H54 (cell line): ENCODE data around the gene FKBP5.
"Not testable (repeated sequence)": the region's sequence is repeated elsewhere in the genome, so short reads cannot be mapped to it uniquely, and the experiment has no call there.

ENCODE experiments used
- DNase-seq: peaks from one replicate; pipeline ENCODE4 v3.0.0; 2011; ENCODE audit warnings: low spot score, mixed read lengths; ENCODE audit not compliant: insufficient read length
- FAIRE-seq: peaks from 3 replicates; lab custom pipeline; 2011; peaks lifted over from hg19 to GRCh38; lab: Jason Lieb, UNC
- POLR2A ChIP-seq: IDR thresholded peaks from 2 replicates; pipeline ENCODE4 v1.6.1; 2011; ENCODE audit warnings: low read depth, mild to moderate bottlenecking, low read length

FKBP5 gene

DNA sequence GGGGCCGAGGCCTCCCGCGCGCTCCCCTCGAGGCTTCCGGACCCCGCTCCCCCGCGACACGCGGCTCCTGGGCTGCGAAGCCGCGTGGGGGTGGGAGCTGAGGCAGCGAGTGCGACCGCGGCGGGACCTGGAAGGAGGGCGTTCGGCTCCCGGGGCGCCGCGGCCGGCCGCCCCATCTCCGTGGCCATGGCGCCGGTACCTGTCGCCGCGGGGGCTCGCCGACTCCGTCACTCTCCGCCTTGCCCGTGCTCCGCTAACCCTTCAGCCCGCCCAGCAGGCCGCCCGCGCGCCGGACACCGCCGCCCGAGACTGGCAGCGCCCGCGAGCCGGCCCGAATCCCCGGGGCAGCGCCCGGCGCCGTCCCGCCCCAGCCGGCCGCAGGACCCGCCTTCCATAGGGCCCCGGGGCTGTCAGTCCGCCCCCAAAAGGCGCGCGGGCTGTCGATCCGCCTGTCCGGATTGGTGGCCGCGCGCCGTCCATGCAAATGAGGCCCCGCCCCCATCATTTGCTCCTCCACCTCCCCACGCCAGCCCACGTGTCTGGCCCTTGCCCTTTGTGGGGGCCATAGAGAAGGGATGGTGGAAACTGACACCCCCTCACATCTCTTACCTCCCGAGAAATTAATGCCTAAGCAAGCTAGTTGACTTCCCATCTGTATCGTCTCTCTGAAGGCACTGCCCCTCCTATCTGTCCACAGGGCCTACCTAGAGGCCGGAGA is at the start of gene FKBP5:
FKBP5 (minus strand) TSS at position 311 of the 718 bp plus-strand sequence. CDS start 46,091 bp downstream, outside the sequence.
- DNase-seq: peak; percentile 92
- peak; percentile 91 for TF ChIP-seq POLR2A
- peak; percentile 48 for FAIRE-seq

DNA sequence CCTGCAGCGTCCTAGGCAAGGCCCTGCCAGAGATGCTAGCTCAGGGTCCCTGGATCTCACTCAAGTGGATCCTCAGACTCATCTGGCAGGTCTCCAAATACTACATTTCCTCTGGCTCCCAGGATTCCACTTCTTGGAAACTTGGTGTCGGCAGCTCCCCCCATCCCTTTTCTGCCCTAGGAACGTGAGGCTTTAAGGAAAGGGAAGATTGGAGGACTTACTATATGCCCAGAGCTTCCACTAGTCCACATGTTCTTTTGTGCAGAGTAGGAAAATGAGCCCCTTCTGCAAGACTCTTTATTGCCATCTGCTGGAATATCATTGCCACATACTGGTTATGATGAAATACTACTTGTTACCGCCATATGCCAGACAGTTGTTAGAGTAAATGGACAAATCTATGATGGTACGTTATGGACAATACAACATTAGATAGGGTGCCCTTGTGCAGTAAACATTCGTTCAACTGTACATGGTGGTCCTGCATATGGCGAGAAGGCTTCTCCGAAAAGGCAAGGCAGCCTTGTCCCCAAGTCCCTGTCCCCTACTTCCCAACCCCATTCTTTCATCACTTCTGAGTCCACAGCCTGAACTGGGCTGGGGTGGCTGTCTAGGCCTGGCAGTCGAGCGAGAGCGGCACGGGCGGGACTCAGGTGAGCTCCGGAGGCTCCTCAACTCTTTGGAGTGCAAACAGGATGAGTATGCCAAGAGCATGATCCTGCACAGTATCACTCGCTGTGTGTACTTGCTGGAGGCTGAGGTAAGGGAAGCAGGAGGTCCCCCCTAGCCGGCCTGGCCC is 48.9 kb upstream of the FKBP5 start:
- peak; percentile 38 for FAIRE-seq
- peak; percentile 68 for DNase-seq
- no peak for TF ChIP-seq POLR2A

GRCh38 chr6:35736982-35737412 is 48.3 kb upstream of the FKBP5 start, which contains the start of gene ARMC12:
ARMC12 (plus strand) TSS chr6:35737032; CDS start chr6:35737109, 77 bp downstream.
- no peak for DNase-seq
- FAIRE-seq: no peak
- TF ChIP-seq POLR2A: no peak

DNA sequence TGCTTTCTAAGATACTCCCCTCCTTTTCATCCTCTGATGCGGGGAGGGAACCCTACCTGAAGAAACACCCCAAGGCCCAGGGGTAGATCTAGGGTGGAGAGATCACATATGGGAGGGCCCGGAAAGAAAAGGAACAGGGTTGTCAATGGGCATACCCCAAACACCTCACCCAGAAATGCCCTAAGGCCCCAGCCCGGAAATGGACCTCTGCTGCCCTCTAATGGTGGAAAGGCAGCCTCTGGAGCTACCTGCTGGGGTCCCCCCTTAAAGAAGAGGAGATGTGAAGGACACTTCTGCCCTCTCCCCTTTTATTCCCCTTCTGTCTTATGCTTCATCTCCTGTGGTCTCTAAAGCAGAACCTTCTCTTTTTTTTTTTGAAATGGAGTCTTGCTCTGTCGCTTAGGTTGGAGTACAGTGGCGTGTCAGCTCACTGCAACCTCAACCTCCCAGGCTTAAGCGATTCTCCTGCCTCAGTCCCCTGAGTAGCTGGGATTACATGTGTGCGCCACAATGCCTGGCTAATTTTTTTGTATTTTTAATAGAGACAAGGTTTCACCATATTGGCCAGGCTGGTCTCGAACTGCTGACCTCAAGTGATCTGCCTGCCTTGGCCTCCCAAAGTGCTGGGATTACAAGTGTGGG is 47.7 kb upstream of the FKBP5 start:
- no peak for TF ChIP-seq POLR2A
- FAIRE-seq: no peak
- DNase-seq: peak; percentile 60

- no peak for TF ChIP-seq POLR2A
- FAIRE-seq: no peak
Measured at GRCh38 chr6:35735452-35735851, 46.7 kb upstream of the FKBP5 start.

DNA sequence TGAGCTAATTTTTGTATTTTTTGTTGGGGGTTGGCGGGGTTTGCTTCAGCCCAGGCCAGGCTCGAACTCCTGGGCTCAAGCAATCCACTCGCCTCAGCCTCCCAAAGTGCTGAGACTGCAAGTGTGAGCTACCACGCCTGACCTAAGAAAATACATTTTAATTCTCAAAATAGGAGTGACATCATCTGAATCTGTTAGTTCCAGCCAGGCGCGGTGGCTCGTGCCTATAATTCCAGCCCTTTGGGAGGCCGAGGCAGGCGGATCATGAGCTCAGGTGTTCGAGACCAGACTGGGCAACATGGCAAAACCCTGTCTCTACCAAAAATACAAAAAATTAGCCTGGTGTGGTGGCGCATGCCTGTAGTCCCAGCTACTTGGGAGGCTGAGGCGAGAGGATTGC is 45.6 kb upstream of the FKBP5 start:
- DNase-seq, FAIRE-seq: not testable (repeated sequence)

More at GRCh38 chr6:35735452-35735851, 46.7 kb upstream of the FKBP5 start:
- DNase-seq: no peak

DNA sequence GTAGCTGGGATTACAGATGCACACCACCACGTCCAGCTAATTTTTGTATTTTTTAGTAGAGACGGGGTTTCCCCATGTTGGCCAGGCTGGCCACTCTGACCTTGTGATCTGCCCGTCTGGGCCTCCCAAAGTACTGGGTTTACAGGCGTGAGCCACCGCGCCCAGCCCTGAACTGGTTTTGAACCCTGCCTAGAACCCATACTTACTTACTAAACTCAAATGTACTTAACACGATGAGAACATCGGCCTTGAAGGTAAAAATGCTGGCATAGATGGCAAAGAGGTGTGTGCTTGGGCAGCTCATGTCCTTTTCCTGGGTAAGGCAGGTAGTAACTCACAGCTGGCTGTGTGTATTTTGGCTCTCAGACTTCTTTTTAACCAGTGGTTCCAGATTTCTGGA is 44.9 kb upstream of the FKBP5 start:
- no peak for DNase-seq
- FAIRE-seq: no peak
- no peak for TF ChIP-seq POLR2A

- peak; percentile 41 for TF ChIP-seq POLR2A
- DNase-seq (peak; percentile 88), FAIRE-seq (no peak)
Measured at GRCh38 chr6:35731736-35732532, 43.2 kb upstream of the FKBP5 start.

DNA sequence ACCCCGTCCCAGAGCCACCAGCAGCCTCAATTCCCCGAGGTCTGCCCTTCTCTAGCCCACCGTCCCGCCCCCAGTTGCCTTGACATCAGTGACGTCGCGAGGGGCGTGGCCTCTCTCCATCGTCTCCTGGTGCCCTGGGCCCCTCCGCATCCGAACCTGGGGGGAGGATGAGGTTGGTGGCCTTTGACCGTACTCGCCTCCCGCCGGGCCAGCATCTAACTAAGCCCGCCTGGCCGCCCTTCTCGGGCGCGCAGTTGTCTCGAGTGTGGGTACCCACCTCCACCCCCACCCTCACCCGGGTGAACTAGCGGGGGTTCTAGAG is 42.7 kb upstream of the FKBP5 start:
- FAIRE-seq (no peak), DNase-seq (peak; percentile 73)
- peak; percentile 49 for TF ChIP-seq POLR2A

GRCh38 chr6:35730745-35731413 is 42.2 kb upstream of the FKBP5 start:
- no peak for TF ChIP-seq POLR2A
- DNase-seq: no peak
- FAIRE-seq: no peak

DNA sequence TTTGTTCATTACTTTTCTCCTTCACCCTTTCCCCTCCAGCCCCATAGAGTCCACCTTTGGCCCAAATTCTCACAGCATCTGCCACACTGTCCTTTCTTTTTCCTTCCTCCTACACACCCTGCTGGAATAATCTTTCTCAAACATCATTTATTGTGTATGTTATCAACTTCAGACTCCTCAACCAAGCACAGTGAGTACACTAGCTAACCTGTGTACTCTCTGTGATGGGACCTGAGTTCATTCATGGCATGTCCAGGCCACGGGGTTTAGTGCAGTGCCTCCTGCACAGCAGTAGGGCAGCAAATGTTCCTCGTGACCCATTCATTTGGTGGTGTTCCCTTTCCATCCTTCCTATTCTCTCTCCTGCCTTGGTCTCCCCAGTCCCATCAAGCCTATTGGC is 41.0 kb upstream of the FKBP5 start:
- no peak for DNase-seq
- no peak for FAIRE-seq
- no peak for TF ChIP-seq POLR2A

DNA sequence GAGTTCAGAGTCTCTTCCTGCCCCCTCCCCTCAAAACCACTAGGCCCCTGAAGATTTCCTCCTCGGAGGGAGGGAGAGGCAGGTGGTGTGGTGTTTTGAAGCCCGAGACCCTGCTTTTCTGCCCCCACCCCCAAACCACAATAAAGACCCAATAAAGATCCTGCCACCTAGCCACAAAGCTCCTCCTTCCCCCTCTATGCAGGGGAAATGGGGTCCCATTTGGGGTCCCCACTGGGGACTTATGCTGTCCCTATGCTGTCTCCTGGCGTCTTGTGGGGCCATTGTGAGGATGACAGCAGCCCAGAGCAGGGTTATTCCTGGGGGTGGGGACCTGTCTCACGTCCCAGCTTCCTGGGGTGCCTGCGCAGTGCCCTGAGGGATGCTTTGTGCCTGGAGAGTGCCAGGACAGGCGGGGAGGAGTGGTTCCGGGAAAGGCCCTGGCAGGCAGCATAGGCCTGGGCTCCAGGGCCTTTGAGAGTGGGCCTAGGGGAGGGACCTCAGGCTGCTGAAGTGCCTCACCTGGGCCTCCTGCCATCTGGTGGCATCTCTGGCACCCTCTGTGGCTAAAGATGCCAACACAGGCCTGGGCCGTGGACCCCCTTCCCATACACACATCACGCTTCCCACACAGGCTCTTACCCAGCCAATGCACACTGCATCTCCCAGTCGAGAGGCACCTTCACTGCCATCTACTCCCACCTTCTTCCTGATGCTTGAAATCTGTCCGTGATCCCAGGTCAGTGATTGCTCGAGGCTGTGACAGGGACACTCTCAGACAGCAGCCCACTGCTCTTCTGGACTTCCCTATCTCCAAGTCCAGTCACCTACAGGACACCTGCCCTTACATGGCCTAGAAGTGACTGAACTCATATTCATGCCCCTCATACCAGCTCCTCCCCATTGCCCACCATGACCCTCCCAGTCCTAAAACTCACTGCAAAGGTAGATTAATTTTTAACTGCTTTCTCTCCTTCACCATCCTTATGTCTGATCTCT is 40.3 kb upstream of the FKBP5 start:
- no peak for FAIRE-seq
- no peak for TF ChIP-seq POLR2A

More for the DNA sequence above, 40.3 kb upstream of the FKBP5 start:
- DNase-seq: no peak
